ENCODE measurements around the gene TCEANC2. TPM values are rescaled to one million over a fixed set of nuclear protein-coding genes. Genes with fewer than 3 reads are reported as not detected.
"Not testable (repeated sequence)": the region's sequence is repeated elsewhere in the genome, so short reads cannot be mapped to it uniquely, and the experiment has no call there.

TCEANC2 gene
- total RNA-seq, 2 experiments from 2014 or later, result 13.0 TPM

DNA sequence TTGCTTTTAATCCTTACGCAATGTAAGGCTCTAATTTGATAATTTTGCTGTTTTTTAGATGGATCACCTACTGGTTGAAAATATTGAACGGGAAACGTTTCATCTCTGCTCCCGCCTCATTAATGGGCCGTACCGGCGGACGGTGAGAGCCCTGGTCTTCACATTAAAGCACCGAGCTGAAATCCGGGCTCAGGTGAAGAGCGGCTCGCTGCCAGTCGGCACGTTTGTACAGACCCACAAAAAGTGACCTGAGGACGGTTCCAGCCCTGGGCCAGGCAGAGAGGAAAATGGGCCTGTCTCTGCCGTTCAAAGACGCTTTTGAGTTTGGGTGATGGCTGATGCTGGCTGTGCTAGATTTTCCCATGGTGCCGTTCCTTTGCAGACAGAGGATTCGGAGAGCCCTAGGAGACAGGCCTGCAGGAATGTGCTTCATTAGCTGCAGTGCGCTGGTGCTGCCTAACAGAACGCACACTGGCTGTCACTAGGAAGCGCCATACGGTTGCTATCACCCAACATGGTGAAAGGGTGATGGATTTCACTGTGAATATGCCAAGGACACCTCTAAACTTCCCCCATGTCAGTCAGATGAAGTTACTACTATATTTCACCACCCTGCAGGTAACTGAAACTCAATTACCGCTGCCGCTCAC is 42.9 kb downstream of the TCEANC2 start:
- Mint-ChIP-seq H3K9me3 (no peaks in the 10 kb centered on the region), H3K36me3 (ENCODE audit: low read depth) (peaks cover 3% of the 10 kb centered on the region), H3K27me3 (ENCODE audit: low read depth) (no peaks in the 10 kb centered on the region), H3K4me1 (ENCODE audit: low read depth) (no peaks in the 10 kb centered on the region), H3K27ac (no peak overlapping the region), H3K4me3 (no peak overlapping the region)
- DNase-seq, result no peak
- intact Hi-C loops (cut with micrococcal nuclease), result no loop called here
- CTCF ChIA-PET, result no interaction called here

DNA sequence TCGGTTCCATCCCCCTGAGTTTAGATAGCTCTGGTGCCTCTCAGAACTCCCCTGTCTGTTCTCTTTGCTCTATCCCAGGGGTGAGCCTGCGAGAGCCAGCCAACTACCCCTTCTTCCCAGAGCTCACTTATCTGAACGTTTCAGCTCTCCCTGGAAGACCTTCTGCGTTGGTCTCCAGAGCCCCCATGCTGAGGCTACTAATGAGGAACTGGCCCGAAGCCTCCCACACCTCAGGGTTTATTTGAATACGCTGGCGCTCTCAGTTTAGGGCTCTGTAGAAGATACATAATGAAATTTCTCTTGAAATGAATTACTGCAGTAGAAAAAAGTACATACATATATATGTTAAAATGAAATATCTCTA is 43.5 kb downstream of the TCEANC2 start:
- intact Hi-C loops (cut with micrococcal nuclease), result no loop called here
- H3K27me3 Mint-ChIP-seq (ENCODE audit: low read depth), result no peaks in the 10 kb centered on the region
- no peak overlapping the region for H3K4me3 Mint-ChIP-seq
- H3K27ac Mint-ChIP-seq, result no peak overlapping the region
- H3K9me3 Mint-ChIP-seq, result no peaks in the 10 kb centered on the region
- peaks cover 3% of the 10 kb centered on the region for H3K36me3 Mint-ChIP-seq (ENCODE audit: low read depth)
- no peaks in the 10 kb centered on the region for H3K4me1 Mint-ChIP-seq (ENCODE audit: low read depth)
- CTCF ChIA-PET, result no interaction called here
- no peak for DNase-seq

DNA sequence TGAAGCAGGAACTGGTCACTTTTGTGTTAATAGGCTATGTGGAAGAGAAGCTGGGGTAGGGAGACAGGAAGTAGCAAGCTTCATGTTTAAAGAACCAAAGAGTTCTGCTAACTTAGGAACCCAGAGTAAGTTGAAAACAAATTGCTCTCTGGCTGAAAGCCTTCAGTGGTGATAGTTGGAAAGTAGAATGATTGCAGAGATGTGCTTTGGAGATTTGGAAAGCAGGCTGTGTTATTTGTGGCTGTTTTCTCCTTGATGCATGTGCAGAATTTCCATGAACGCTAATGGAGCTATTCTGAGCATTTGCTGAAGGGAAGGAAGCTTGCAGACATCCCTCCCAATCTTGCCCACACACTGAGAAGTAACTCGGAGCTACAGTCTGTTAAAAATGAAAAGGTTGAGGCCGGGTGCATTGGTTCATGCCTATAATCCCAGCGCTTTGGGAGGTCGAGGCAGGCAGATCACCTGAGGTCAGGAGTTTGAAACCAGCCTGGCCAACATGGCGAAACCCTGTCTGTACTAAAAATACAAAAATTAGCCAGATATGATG is 45.7 kb downstream of the TCEANC2 start:
- Mint-ChIP-seq H3K27me3 (ENCODE audit: low read depth) (no peaks in the 10 kb centered on the region), H3K36me3 (ENCODE audit: low read depth) (peaks cover 6% of the 10 kb centered on the region), H3K4me3 (no peak overlapping the region), H3K9me3 (no peaks in the 10 kb centered on the region), H3K4me1 (ENCODE audit: low read depth) (no peaks in the 10 kb centered on the region), H3K27ac (no peak overlapping the region)
- no peak for DNase-seq
- CTCF ChIA-PET, result interaction anchor here (0.7 to 0.9 kb wide), 2 partner anchors 93 to 288 kb away, joined by 3 to 6 read pairs; no protein-coding TSS in a partner anchor
- intact Hi-C loops (cut with micrococcal nuclease), result no loop called here

DNA sequence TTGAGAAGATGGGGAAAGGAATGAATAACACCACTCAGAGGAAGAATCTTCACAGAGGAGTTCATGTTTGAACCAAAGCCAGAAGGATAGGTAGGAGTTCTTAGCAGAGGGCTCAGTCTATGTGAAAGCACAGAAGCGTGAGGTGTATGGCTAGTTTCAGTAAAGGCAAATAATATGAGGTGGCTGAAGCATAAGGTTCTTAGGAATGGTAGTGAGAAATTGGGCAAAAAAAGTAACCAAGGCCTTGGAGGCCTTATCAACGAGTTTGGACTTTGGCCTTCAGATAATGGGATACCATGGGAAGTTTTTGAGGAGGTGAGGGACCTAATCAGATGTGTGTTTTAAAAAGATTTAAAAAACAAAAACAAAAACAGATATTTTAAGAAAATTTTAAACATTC is 47.1 kb downstream of the TCEANC2 start:
- H3K4me3 Mint-ChIP-seq, result no peak overlapping the region
- no peaks in the 10 kb centered on the region for H3K9me3 Mint-ChIP-seq
- peaks cover 6% of the 10 kb centered on the region for H3K36me3 Mint-ChIP-seq (ENCODE audit: low read depth)
- H3K4me1 Mint-ChIP-seq (ENCODE audit: low read depth), result no peaks in the 10 kb centered on the region
- no peak overlapping the region for H3K27ac Mint-ChIP-seq
- CTCF ChIA-PET, result no interaction called here
- no peaks in the 10 kb centered on the region for H3K27me3 Mint-ChIP-seq (ENCODE audit: low read depth)
- intact Hi-C loops (cut with micrococcal nuclease), result no loop called here
- no peak for DNase-seq

DNA sequence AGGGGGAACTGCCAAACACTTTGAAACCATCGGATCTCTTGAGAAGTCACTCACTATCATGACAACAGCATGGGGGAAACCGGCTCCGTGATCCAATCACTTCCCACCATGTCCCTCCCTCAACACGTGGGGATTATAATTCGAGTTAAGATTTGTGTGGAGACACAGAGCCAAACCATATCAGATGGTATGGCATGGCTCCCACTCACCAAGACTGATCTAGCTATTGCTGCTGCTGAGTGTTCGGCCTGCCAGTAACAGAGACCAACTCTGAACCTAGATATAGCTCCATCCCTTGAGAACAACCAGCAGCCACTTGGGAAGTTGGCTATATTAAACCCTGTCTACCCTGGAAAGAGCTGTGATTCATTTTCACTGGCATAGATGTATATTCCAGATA is 50.0 kb downstream of the TCEANC2 start:
- intact Hi-C loops (cut with micrococcal nuclease), result no loop called here
- no peaks in the 10 kb centered on the region for H3K9me3 Mint-ChIP-seq
- no peak overlapping the region for H3K4me3 Mint-ChIP-seq
- H3K27ac Mint-ChIP-seq, result no peak overlapping the region
- CTCF ChIA-PET, result interaction anchor here (0.6 kb wide), 1 partner anchor 564 kb away, joined by 3 read pairs; no protein-coding TSS in a partner anchor
- peaks cover 6% of the 10 kb centered on the region for H3K36me3 Mint-ChIP-seq (ENCODE audit: low read depth)
- H3K27me3 Mint-ChIP-seq (ENCODE audit: low read depth), result no peaks in the 10 kb centered on the region
- no peaks in the 10 kb centered on the region for H3K4me1 Mint-ChIP-seq (ENCODE audit: low read depth)
- no peak for DNase-seq

DNA sequence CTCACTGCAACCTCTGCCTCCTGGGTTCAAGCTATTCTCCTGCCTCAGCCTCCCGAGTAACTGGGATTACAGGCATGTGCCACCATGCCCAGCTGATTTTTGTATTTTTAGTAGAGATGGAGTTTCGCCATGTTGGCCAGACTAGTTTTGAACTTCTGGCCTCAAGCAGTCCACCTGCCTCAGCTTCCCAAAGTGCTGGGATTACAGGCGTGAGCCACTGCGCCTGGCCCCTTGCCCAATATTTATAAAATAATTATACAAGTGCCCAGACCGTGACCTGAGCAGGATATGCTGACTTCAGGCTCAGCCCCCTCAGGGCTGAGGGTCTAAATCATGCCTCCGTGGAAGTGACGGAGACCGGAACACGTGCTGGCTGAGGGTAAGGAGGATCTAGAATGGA is 51.2 kb downstream of the TCEANC2 start:
- CTCF ChIA-PET, result interaction anchor here (0.7 kb wide), 1 partner anchor 443 kb away, joined by 5 read pairs; no protein-coding TSS in a partner anchor
- H3K9me3 Mint-ChIP-seq; H3K4me1 Mint-ChIP-seq (ENCODE audit: low read depth): not testable (repeated sequence)

DNA sequence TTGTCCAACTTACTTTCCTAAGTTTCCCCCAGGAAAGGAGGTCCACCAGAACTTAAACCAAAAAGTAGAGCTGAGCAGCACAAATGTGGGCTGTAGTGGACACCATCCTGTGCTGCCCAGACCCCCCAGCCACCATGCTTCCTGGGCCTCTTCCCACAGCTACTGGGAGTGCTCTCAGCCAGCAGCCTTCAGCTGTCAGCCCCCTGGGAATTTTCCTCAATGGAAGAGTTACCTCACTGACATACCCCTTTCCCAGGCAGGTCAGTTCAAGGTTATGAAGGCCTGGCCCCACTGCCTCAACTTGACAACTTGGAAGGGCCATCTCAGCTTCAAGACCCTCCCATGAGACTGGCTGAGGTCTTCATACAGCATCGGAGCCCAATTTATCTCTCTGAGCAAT is 51.7 kb downstream of the TCEANC2 start:
- Mint-ChIP-seq H3K4me3 (no peak overlapping the region), H3K36me3 (ENCODE audit: low read depth) (peaks cover 6% of the 10 kb centered on the region), H3K4me1 (ENCODE audit: low read depth) (no peaks in the 10 kb centered on the region), H3K27me3 (ENCODE audit: low read depth) (no peaks in the 10 kb centered on the region), H3K9me3 (no peaks in the 10 kb centered on the region), H3K27ac (no peak overlapping the region)
- intact Hi-C loops (cut with micrococcal nuclease), result no loop called here
- CTCF ChIA-PET, result interaction anchor here (0.7 kb wide), 1 partner anchor 442 kb away, joined by 5 read pairs; no protein-coding TSS in a partner anchor
- no peak for DNase-seq

More for the DNA sequence above, 51.2 kb downstream of the TCEANC2 start:
- H3K4me3 Mint-ChIP-seq; H3K27ac Mint-ChIP-seq; intact Hi-C loops (cut with micrococcal nuclease); DNase-seq; H3K36me3 Mint-ChIP-seq (ENCODE audit: low read depth); H3K27me3 Mint-ChIP-seq (ENCODE audit: low read depth): not testable (repeated sequence)

DNA sequence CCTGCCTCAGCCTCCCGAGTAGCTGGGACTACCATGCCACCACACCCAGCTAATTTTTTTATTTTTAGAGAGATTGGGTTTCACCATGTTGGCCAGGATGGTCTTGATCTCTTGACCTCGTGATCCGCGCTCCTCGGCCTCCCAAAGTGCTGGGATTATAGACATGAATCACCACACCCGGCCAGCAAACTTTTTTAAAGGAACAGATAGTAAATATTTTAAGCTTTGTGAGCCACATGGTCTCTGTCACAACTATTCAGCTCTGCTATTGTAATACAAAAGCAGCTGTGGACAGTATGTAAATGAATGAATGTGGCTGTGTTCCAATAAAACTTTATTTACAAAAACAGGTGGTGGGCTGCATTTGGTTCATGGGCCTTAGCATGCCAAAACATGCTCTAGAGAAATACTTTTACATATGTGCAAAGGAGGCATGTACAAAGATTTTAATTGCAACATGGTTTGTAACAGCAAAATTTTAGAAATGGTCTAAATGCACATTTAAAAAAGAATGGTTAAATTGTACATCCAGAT is 52.4 kb downstream of the TCEANC2 start:
- no peak overlapping the region for H3K4me3 Mint-ChIP-seq
- CTCF ChIA-PET, result interaction anchor here (0.5 kb wide), 1 partner anchor 31 kb away, joined by 3 read pairs; no protein-coding TSS in a partner anchor
- no peak overlapping the region for H3K27ac Mint-ChIP-seq
- H3K9me3 Mint-ChIP-seq, result no peaks in the 10 kb centered on the region
- H3K36me3 Mint-ChIP-seq (ENCODE audit: low read depth), result peaks cover 3% of the 10 kb centered on the region
- H3K4me1 Mint-ChIP-seq (ENCODE audit: low read depth), result no peaks in the 10 kb centered on the region
- DNase-seq, result no peak
- intact Hi-C loops (cut with micrococcal nuclease), result no loop called here
- H3K27me3 Mint-ChIP-seq (ENCODE audit: low read depth), result no peaks in the 10 kb centered on the region

- CTCF ChIA-PET, result no interaction called here
- no peaks in the 10 kb centered on the region for H3K27me3 Mint-ChIP-seq (ENCODE audit: low read depth)
Observed at GRCh38 chr1:54107131-54107530, 53.7 kb downstream of the TCEANC2 start.

DNA sequence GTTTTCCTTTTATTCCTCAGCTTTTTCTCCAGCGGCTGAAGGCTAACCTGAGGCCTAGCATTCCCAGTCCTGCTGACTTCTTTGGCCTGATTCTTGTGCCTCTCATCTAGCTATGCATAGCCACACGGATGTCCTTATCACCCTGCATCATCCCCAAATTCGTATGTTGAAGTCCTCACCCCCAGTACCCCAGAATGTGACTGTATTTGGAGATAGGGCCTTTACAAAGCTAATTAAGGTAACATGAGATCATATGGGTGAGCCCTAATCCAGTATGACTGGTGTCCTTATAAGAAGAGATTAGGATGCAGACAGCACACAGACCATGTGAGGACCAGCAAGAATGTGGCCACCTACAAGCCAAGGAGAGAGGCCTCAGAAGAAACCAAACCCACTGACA is 54.7 kb downstream of the TCEANC2 start:
- H3K36me3 Mint-ChIP-seq (ENCODE audit: low read depth), result no peaks in the 10 kb centered on the region
- CTCF ChIA-PET, result interaction anchor here (0.6 kb wide), 2 partner anchors 143 to 275 kb away, joined by 3 read pairs; no protein-coding TSS in a partner anchor
- no peak for DNase-seq
- H3K27ac Mint-ChIP-seq, result no peak overlapping the region
- H3K9me3 Mint-ChIP-seq, result no peaks in the 10 kb centered on the region
- H3K27me3 Mint-ChIP-seq (ENCODE audit: low read depth), result no peaks in the 10 kb centered on the region
- no peak overlapping the region for H3K4me3 Mint-ChIP-seq
- intact Hi-C loops (cut with micrococcal nuclease), result no loop called here
- no peaks in the 10 kb centered on the region for H3K4me1 Mint-ChIP-seq (ENCODE audit: low read depth)

More at GRCh38 chr1:54107131-54107530, 53.7 kb downstream of the TCEANC2 start:
- H3K36me3 Mint-ChIP-seq (ENCODE audit: low read depth), result peaks cover 3% of the 10 kb centered on the region
- H3K9me3 Mint-ChIP-seq, result no peaks in the 10 kb centered on the region
- no peaks in the 10 kb centered on the region for H3K4me1 Mint-ChIP-seq (ENCODE audit: low read depth)
- intact Hi-C loops (cut with micrococcal nuclease), result no loop called here
- no peak overlapping the region for H3K27ac Mint-ChIP-seq
- H3K4me3 Mint-ChIP-seq, result no peak overlapping the region
- no peak for DNase-seq

DNA sequence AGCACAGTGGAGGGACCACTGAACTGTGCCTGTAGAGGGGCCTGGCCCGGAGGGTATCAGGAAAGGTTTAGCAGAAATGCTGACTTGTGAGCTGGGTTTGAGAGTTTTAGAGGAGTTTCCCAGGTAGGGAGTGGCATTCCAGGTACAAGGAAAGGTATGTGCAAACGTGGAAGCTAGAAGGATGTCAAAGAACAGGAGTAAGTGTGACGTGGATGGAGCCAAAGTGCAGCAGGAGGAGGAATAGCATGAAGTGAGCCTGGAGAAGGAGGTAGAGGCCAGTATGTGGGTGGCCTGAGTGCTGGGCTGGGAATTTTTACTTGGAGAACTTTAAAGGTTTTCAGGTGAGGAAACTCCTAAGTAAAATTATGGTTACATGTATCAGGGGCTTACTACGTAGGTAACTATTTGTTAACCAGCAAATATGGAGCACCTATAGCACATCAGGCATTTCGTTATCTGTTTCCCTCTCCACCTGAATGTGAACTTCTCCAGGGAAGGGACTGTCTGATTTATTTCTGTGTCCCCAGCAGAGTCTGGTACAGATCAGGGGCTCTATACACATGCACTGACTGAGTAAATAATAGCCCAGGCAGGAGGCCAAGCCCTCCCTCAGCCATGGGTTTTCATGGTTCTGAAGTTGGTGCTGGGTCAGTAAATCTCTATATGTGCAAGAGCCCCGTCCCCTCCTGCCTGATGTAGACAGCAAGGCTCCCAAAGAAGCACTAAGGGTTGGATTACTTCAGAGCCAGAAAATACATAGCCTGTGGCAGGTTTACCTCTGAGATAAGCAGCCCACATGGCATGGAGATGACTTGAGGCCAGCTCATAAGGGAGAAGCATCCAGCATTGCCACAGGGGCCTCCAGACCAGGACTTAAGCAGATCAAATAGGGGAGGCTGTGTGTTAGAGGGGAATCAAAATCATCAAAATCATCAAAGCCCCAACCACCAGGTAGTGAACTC is 56.0 kb downstream of the TCEANC2 start:
- H3K9me3 Mint-ChIP-seq, result no peaks in the 10 kb centered on the region

GRCh38 chr1:54110996-54111395 is 57.6 kb downstream of the TCEANC2 start:
- Mint-ChIP-seq H3K9me3 (no peaks in the 10 kb centered on the region), H3K4me3 (no peak overlapping the region), H3K4me1 (ENCODE audit: low read depth) (no peaks in the 10 kb centered on the region), H3K27me3 (ENCODE audit: low read depth) (no peaks in the 10 kb centered on the region), H3K36me3 (ENCODE audit: low read depth) (no peaks in the 10 kb centered on the region), H3K27ac (no peak overlapping the region)
- CTCF ChIA-PET, result interaction anchor here (0.9 kb wide), 1 partner anchor 70 kb away, joined by 5 read pairs; no protein-coding TSS in a partner anchor
- intact Hi-C loops (cut with micrococcal nuclease), result no loop called here
- DNase-seq, result no peak

More for the DNA sequence above, 56.0 kb downstream of the TCEANC2 start:
- H3K27me3 Mint-ChIP-seq (ENCODE audit: low read depth), result no peaks in the 10 kb centered on the region
- intact Hi-C loops (cut with micrococcal nuclease), result no loop called here
- H3K4me3 Mint-ChIP-seq, result no peak overlapping the region
- CTCF ChIA-PET, result interaction anchor here (0.6 kb wide), 1 partner anchor 144 kb away, joined by 3 read pairs; no protein-coding TSS in a partner anchor
- DNase-seq, result no peak
- H3K27ac Mint-ChIP-seq, result no peak overlapping the region
- no peaks in the 10 kb centered on the region for H3K36me3 Mint-ChIP-seq (ENCODE audit: low read depth)
- no peaks in the 10 kb centered on the region for H3K4me1 Mint-ChIP-seq (ENCODE audit: low read depth)
